Activated T-cell treated with anti-CD3 and anti-CD28 coated beads, Interleukin-2, amount 50 U/mL, for 72 hours (primary cell): ENCODE measurements around the gene WDFY4. TPM values are rescaled to one million over a fixed set of nuclear protein-coding genes. Genes with fewer than 3 reads are reported as not detected.

Experiments used
- ATAC-seq, 2 donors: fragments of 150-1000 bp; cut with Tn5 transposase; replicated peaks in 1 of 2; 2 replicates each; pipeline ENCODE4 v1.10.0; 2021; ENCODE audit warnings: moderate library complexity in 2 of 2, mild to moderate bottlenecking in 1 of 2
- DNase-seq, 2 donors: peaks; one replicate each; pipeline ENCODE4 v3.0.0; 2021 to 2022; ENCODE audit warnings: mixed read lengths in 1 of 2
- H3K27ac Mint-ChIP-seq: one replicate; pipeline ENCODE4 v1.8.0; 2022; ENCODE audit warnings: mild to moderate bottlenecking, moderate library complexity, mixed read lengths
- H3K27me3 Mint-ChIP-seq: one replicate; pipeline ENCODE4 v1.8.0; 2022; ENCODE audit warnings: low read depth, mixed read lengths
- H3K36me3 Mint-ChIP-seq, 2 donors: one replicate each; pipeline ENCODE4 v1.8.0; 2022; ENCODE audit warnings: mixed read lengths in 2 of 2, mild to moderate bottlenecking in 1 of 2; ENCODE audit not compliant: insufficient read depth in 2 of 2
- H3K4me1 Mint-ChIP-seq: one replicate; pipeline ENCODE4 v1.8.0; 2022; ENCODE audit warnings: low read depth, mixed read lengths
- H3K4me3 Mint-ChIP-seq, 2 donors: one replicate each; pipeline ENCODE4 v1.8.0; 2022; ENCODE audit warnings: mild to moderate bottlenecking in 2 of 2, mixed read lengths in 2 of 2, moderate library complexity in 2 of 2
- H3K9me3 Mint-ChIP-seq, 2 donors: one replicate each; pipeline ENCODE4 v1.8.0; 2022; ENCODE audit warnings: mixed read lengths in 2 of 2
- total RNA-seq, 2 donors: library from RNA; stranded (reverse); gene quantifications; one replicate each; pipeline ENCODE4 v1.2.3, GENCODE V29; 2022

Gene WDFY4
- total RNA-seq, 2 donors from 2014 or later, result 0.58 to 1.7 TPM

GRCh38 chr10:48940372-48940771 is 255.7 kb downstream of the WDFY4 start:
- no peaks in the 10 kb centered on the region for H3K27me3 Mint-ChIP-seq
- DNase-seq, result no peak
- H3K9me3 Mint-ChIP-seq, result no peaks in the 10 kb centered on the region
- no peak for ATAC-seq
- no peaks in the 10 kb centered on the region for H3K36me3 Mint-ChIP-seq
- no peaks in the 10 kb centered on the region for H3K4me1 Mint-ChIP-seq
- H3K4me3 Mint-ChIP-seq, result no peak overlapping the region
- H3K27ac Mint-ChIP-seq, result no peak overlapping the region

- ATAC-seq (no peak), DNase-seq (no peak)
- H3K27ac Mint-ChIP-seq, result no peak overlapping the region
- H3K4me1 Mint-ChIP-seq, result no peaks in the 10 kb centered on the region
- no peaks in the 10 kb centered on the region for H3K9me3 Mint-ChIP-seq
- H3K4me3 Mint-ChIP-seq, result no peak overlapping the region
- no peaks in the 10 kb centered on the region for H3K27me3 Mint-ChIP-seq
- H3K36me3 Mint-ChIP-seq, result no peaks in the 10 kb centered on the region
These were observed 256.3 kb downstream of the WDFY4 start for GRCh38 chr10:48940958-48941357.

- ATAC-seq, result no peak
- H3K4me3 Mint-ChIP-seq, result no peak overlapping the region
- DNase-seq, result no peak
- no peaks in the 10 kb centered on the region for H3K4me1 Mint-ChIP-seq
- H3K36me3 Mint-ChIP-seq, result no peaks in the 10 kb centered on the region
- no peaks in the 10 kb centered on the region for H3K9me3 Mint-ChIP-seq
- H3K27me3 Mint-ChIP-seq, result no peaks in the 10 kb centered on the region
- no peak overlapping the region for H3K27ac Mint-ChIP-seq
These were observed 256.9 kb downstream of the WDFY4 start for GRCh38 chr10:48941427-48942075.

- Mint-ChIP-seq H3K9me3 (no peaks in the 10 kb centered on the region), H3K27ac (no peak overlapping the region), H3K36me3 (no peaks in the 10 kb centered on the region), H3K4me1 (no peaks in the 10 kb centered on the region), H3K27me3 (no peaks in the 10 kb centered on the region), H3K4me3 (no peak overlapping the region)
- no peak for ATAC-seq
- no peak for DNase-seq
These were observed 258.4 kb downstream of the WDFY4 start for GRCh38 chr10:48943096-48943495.

- Mint-ChIP-seq H3K9me3 (no peaks in the 10 kb centered on the region), H3K27me3 (no peaks in the 10 kb centered on the region), H3K36me3 (no peaks in the 10 kb centered on the region), H3K4me3 (no peak overlapping the region), H3K27ac (no peak overlapping the region), H3K4me1 (no peaks in the 10 kb centered on the region)
- no peak for DNase-seq
- ATAC-seq, result no peak
These were observed 259.5 kb downstream of the WDFY4 start for GRCh38 chr10:48944171-48944570.

- ATAC-seq, result no peak
- no peaks in the 10 kb centered on the region for H3K27me3 Mint-ChIP-seq
- H3K9me3 Mint-ChIP-seq, result no peaks in the 10 kb centered on the region
- DNase-seq, result no peak
- H3K36me3 Mint-ChIP-seq, result no peaks in the 10 kb centered on the region
- no peak overlapping the region for H3K4me3 Mint-ChIP-seq
- no peaks in the 10 kb centered on the region for H3K4me1 Mint-ChIP-seq
- H3K27ac Mint-ChIP-seq, result no peak overlapping the region
These were observed 260.9 kb downstream of the WDFY4 start for GRCh38 chr10:48945441-48946130.

- Mint-ChIP-seq H3K9me3 (no peaks in the 10 kb centered on the region), H3K4me3 (no peak overlapping the region), H3K36me3 (no peaks in the 10 kb centered on the region), H3K27ac (no peak overlapping the region), H3K4me1 (no peaks in the 10 kb centered on the region), H3K27me3 (no peaks in the 10 kb centered on the region)
- ATAC-seq (no peak), DNase-seq (no peak)
These were observed 261.7 kb downstream of the WDFY4 start for GRCh38 chr10:48946332-48946731.

- Mint-ChIP-seq H3K4me1 (no peaks in the 10 kb centered on the region), H3K4me3 (no peak overlapping the region), H3K36me3 (no peaks in the 10 kb centered on the region), H3K27ac (no peak overlapping the region), H3K9me3 (no peaks in the 10 kb centered on the region), H3K27me3 (no peaks in the 10 kb centered on the region)
- no peak for DNase-seq
- no peak for ATAC-seq
These were observed 262.3 kb downstream of the WDFY4 start for GRCh38 chr10:48946891-48947500.

GRCh38 chr10:48947690-48948469 is 263.2 kb downstream of the WDFY4 start:
- DNase-seq, result no peak
- H3K27ac Mint-ChIP-seq, result no peak overlapping the region
- H3K4me1 Mint-ChIP-seq, result no peaks in the 10 kb centered on the region
- H3K36me3 Mint-ChIP-seq, result no peaks in the 10 kb centered on the region
- ATAC-seq, result no peak
- no peaks in the 10 kb centered on the region for H3K9me3 Mint-ChIP-seq
- no peaks in the 10 kb centered on the region for H3K27me3 Mint-ChIP-seq
- no peak overlapping the region for H3K4me3 Mint-ChIP-seq

GRCh38 chr10:48948470-48949037 is 263.9 kb downstream of the WDFY4 start:
- no peak for DNase-seq
- no peaks in the 10 kb centered on the region for H3K27me3 Mint-ChIP-seq

GRCh38 chr10:48951707-48952106 is 267.0 kb downstream of the WDFY4 start:
- H3K4me3 Mint-ChIP-seq, result no peak overlapping the region
- ATAC-seq, result no peak
- H3K36me3 Mint-ChIP-seq, result no peaks in the 10 kb centered on the region
- H3K27me3 Mint-ChIP-seq, result no peaks in the 10 kb centered on the region
- no peak for DNase-seq
- no peaks in the 10 kb centered on the region for H3K4me1 Mint-ChIP-seq
- no peaks in the 10 kb centered on the region for H3K9me3 Mint-ChIP-seq
- H3K27ac Mint-ChIP-seq, result no peak overlapping the region

More at GRCh38 chr10:48948470-48949037, 263.9 kb downstream of the WDFY4 start:
- Mint-ChIP-seq H3K9me3 (no peaks in the 10 kb centered on the region), H3K4me1 (no peaks in the 10 kb centered on the region), H3K36me3 (no peaks in the 10 kb centered on the region), H3K27ac (no peak overlapping the region), H3K4me3 (no peak overlapping the region)
- no peak for ATAC-seq

GRCh38 chr10:48957361-48958151 is 272.9 kb downstream of the WDFY4 start:
- ATAC-seq (no peak), DNase-seq (no peak)
- H3K4me1 Mint-ChIP-seq, result no peaks in the 10 kb centered on the region
- H3K4me3 Mint-ChIP-seq, result no peak overlapping the region
- no peak overlapping the region for H3K27ac Mint-ChIP-seq
- H3K36me3 Mint-ChIP-seq, result no peaks in the 10 kb centered on the region
- no peaks in the 10 kb centered on the region for H3K9me3 Mint-ChIP-seq
- H3K27me3 Mint-ChIP-seq, result peaks cover 7% of the 10 kb centered on the region
